EH (cell line): ENCODE results near the gene TUBB1.
"Not testable (repeated sequence)": the region's sequence is repeated elsewhere in the genome, so short reads cannot be mapped to it uniquely, and the experiment has no call there.

Experiments used
- DNase-seq: peaks from one replicate; pipeline ENCODE4 v3.0.0-alpha.2; 2015; ENCODE audit warnings: low read depth

TUBB1 gene

GRCh38 chr20:59022754-59023153, 3.5 kb downstream of the TUBB1 start:
- DNase-seq, result no peak

GRCh38 chr20:59023616-59024015, 4.4 kb downstream of the TUBB1 start:
- no peak for DNase-seq

GRCh38 chr20:59024111-59024530, 4.9 kb downstream of the TUBB1 start:
- no peak for DNase-seq

GRCh38 chr20:59025086-59025485, 5.9 kb downstream of the TUBB1 start:
- DNase-seq, result no peak

- DNase-seq, result no peak
These were observed 6.3 kb downstream of the TUBB1 start for GRCh38 chr20:59025511-59025910.

GRCh38 chr20:59026904-59027740, 7.9 kb downstream of the TUBB1 start:
- DNase-seq, result no peak

GRCh38 chr20:59027741-59028320, 8.6 kb downstream of the TUBB1 start:
- DNase-seq, result peak; percentile 71

- DNase-seq, result no peak
These were observed 9.6 kb downstream of the TUBB1 start for GRCh38 chr20:59028812-59029211.

- DNase-seq, result no peak
These were observed 11.8 kb downstream of the TUBB1 start for GRCh38 chr20:59030911-59031563.

GRCh38 chr20:59031564-59032022, 12.4 kb downstream of the TUBB1 start:
- DNase-seq, result no peak

GRCh38 chr20:59032023-59032712, 12.9 kb downstream of the TUBB1 start, which contains the start of gene ATP5F1E:
ATP5F1E (minus strand) TSS chr20:59032335; CDS start chr20:59032251, 84 bp downstream.
- DNase-seq, result peak; percentile 96

- peak; percentile 58 for DNase-seq
These were observed 13.5 kb downstream of the TUBB1 start for GRCh38 chr20:59032713-59033059.

GRCh38 chr20:59033093-59033492, 13.9 kb downstream of the TUBB1 start:
- no peak for DNase-seq

GRCh38 chr20:59033616-59034165, 14.5 kb downstream of the TUBB1 start:
- DNase-seq, result no peak

- no peak for DNase-seq
These were observed 16.2 kb downstream of the TUBB1 start for GRCh38 chr20:59035381-59035780.

- no peak for DNase-seq
These were observed 18.2 kb downstream of the TUBB1 start for GRCh38 chr20:59037386-59037785.

GRCh38 chr20:59039233-59039632, 20.0 kb downstream of the TUBB1 start:
- no peak for DNase-seq

GRCh38 chr20:59040667-59041066, 21.4 kb downstream of the TUBB1 start:
- no peak for DNase-seq

- not testable (repeated sequence) for DNase-seq
These were observed 22.3 kb downstream of the TUBB1 start for GRCh38 chr20:59041487-59041886.

GRCh38 chr20:59042151-59042795, 23.0 kb downstream of the TUBB1 start, which contains the start of gene PRELID3B:
PRELID3B (minus strand) TSS chr20:59042786; CDS start chr20:59042730, 56 bp downstream.
- peak; percentile 32 for DNase-seq
